CD4-positive, alpha-beta memory T cell (primary cell): ENCODE results near the gene BPIFB4. TPM values are rescaled to one million over a fixed set of nuclear protein-coding genes. Genes with fewer than 3 reads are reported as not detected.

ENCODE experiments used
- CTCF ChIA-PET: fragments of 350-600 bp; sonication (Branson Sonifier 250); formaldehyde crosslinking; loops from one replicate; lab custom pipeline; 2021; ENCODE audit warnings: inconsistent platforms; ENCODE audit not compliant: partially characterized antibody; lab: Charles Lee
- POLR2A ChIA-PET: fragments of 350-600 bp; sonication (Branson Sonifier 250); formaldehyde crosslinking; loops from one replicate; lab custom pipeline; 2021; ENCODE audit not compliant: partially characterized antibody; lab: Charles Lee
- DNase-seq, 5 donors: peaks; one replicate each; pipeline versions ENCODE4 v3.0.0 to v3.0.0-alpha.2; 2020 to 2022; ENCODE audit warnings: mixed read lengths in 1 of 5
- H3K27ac ChIP-seq: one replicate; pipeline ENCODE4 v1.7.0; 2013; ENCODE audit warnings: low read depth, low read length
- H3K27me3 ChIP-seq: 2 replicates; pipeline ENCODE4 v1.7.0; 2013; ENCODE audit warnings: mild to moderate bottlenecking, low read length, moderate library complexity; ENCODE audit not compliant: insufficient read depth
- H3K36me3 ChIP-seq: 2 replicates; pipeline ENCODE4 v1.7.0; 2013; ENCODE audit warnings: mild to moderate bottlenecking, low read length, moderate library complexity; ENCODE audit not compliant: insufficient read depth
- H3K4me1 ChIP-seq: 2 replicates; pipeline ENCODE4 v1.7.0; 2013; ENCODE audit warnings: mild to moderate bottlenecking, low read length, moderate library complexity; ENCODE audit not compliant: insufficient read depth
- H3K4me3 ChIP-seq, 2 donors: one replicate each; pipeline ENCODE4 v1.7.0; 2013; ENCODE audit warnings: low read length in 2 of 2, mild to moderate bottlenecking in 1 of 2
- H3K9me3 ChIP-seq, 2 donors: one replicate each; pipeline ENCODE4 v1.7.0; 2013; ENCODE audit warnings: low read length in 2 of 2, control low read depth in 1 of 2; ENCODE audit not compliant: control insufficient read depth in 1 of 2
- H3K27ac Mint-ChIP-seq, 7 donors: one replicate each; pipeline ENCODE4 v1.8.0; 2020 to 2021; ENCODE audit warnings: mixed read lengths in 7 of 7, mild to moderate bottlenecking in 6 of 7, inconsistent platforms in 3 of 7, moderate library complexity in 3 of 7
- H3K27me3 Mint-ChIP-seq, 2 donors: one replicate each; pipeline ENCODE4 v1.8.0; 2020 to 2021; ENCODE audit warnings: mixed read lengths in 2 of 2
- H3K36me3 Mint-ChIP-seq, 2 donors: one replicate each; pipeline ENCODE4 v1.8.0; 2020 to 2021; ENCODE audit warnings: mixed read lengths in 2 of 2, inconsistent platforms in 1 of 2, mild to moderate bottlenecking in 1 of 2
- H3K4me1 Mint-ChIP-seq, 4 donors: one replicate each; pipeline ENCODE4 v1.8.0; 2020 to 2021; ENCODE audit warnings: mixed read lengths in 4 of 4, mild to moderate bottlenecking in 1 of 4
- H3K4me3 Mint-ChIP-seq, 8 donors: one replicate each; pipeline ENCODE4 v1.8.0; 2020 to 2021; ENCODE audit warnings: mixed read lengths in 8 of 8, mild to moderate bottlenecking in 7 of 8, moderate library complexity in 6 of 8, inconsistent platforms in 3 of 8
- H3K9me3 Mint-ChIP-seq, 8 donors: one replicate each; pipeline ENCODE4 v1.8.0; 2020 to 2021; ENCODE audit warnings: mixed read lengths in 8 of 8, mild to moderate bottlenecking in 5 of 8, inconsistent platforms in 3 of 8, moderate library complexity in 1 of 8
- intact Hi-C: fragments of 100-400 bp; cut with micrococcal nuclease; formaldehyde crosslinking; loops from one replicate; pipeline ENCODE4 v1.15.1; 2023
- polyA plus RNA-seq, 2 donors: library from polyadenylated mRNA; unstranded; fragments of 300-500 nt; fragmentation: Illumina TruSeq; gene quantifications; one replicate each; pipeline ENCODE4 v1.2.3, GENCODE V29; 2021
- total RNA-seq, 2 experiments: library from RNA; stranded (reverse); gene quantifications; one replicate each; pipeline ENCODE4 v1.2.3, GENCODE V29; 2021

BPIFB4 gene
- total and polyA plus RNA-seq, 4 experiments from 2014 or later, result not detected

GRCh38 chr20:33075281-33075680, 4.2 kb upstream of the BPIFB4 start:
- CTCF ChIA-PET, result interaction anchor here (1.3 to 6.0 kb wide), 3 partner anchors 130 to 286 kb away, joined by 3 to 32 read pairs (median 4); no protein-coding TSS in a partner anchor
- Mint-ChIP-seq H3K4me3 (no peak overlapping the region), H3K36me3 (no peaks in the 10 kb centered on the region), H3K9me3 (no peaks in the 10 kb centered on the region), H3K27ac (peak overlapping the region in 1 of 7 donors; percentile 68), H3K4me1 (peaks cover 0 to 11% (median 4%) of the 10 kb centered on the region in 4 donors), H3K27me3 (no peaks in the 10 kb centered on the region)
- Histone ChIP-seq H3K36me3 (no peaks in the 10 kb centered on the region), H3K4me3 (no peak overlapping the region), H3K27me3 (no peaks in the 10 kb centered on the region), H3K4me1 (no peaks in the 10 kb centered on the region), H3K27ac (no peak overlapping the region), H3K9me3 (no peaks in the 10 kb centered on the region)
- DNase-seq, result no peak
- POLR2A ChIA-PET, result no interaction called here
- intact Hi-C loops, result no loop called here

GRCh38 chr20:33076662-33077372, 2.6 kb upstream of the BPIFB4 start:
- no peaks in the 10 kb centered on the region for H3K36me3 Mint-ChIP-seq
- H3K9me3 ChIP-seq, result no peaks in the 10 kb centered on the region
- CTCF ChIA-PET, result interaction anchor here (0.8 to 6.0 kb wide), 6 partner anchors 9 to 175 kb away, joined by 3 to 32 read pairs (median 4); no protein-coding TSS in a partner anchor
- POLR2A ChIA-PET, result interaction anchor here (0.7 kb wide), 1 partner anchor 106 kb away, joined by 3 read pairs; no protein-coding TSS in a partner anchor
- H3K27me3 ChIP-seq, result no peaks in the 10 kb centered on the region
- H3K4me1 Mint-ChIP-seq, result peaks cover 0 to 9% (median 4%) of the 10 kb centered on the region in 4 donors
- peak overlapping the region in 1 of 7 donors; percentile 62 for H3K27ac Mint-ChIP-seq
- no peak overlapping the region for H3K27ac ChIP-seq
- no peaks in the 10 kb centered on the region for H3K36me3 ChIP-seq
- H3K9me3 Mint-ChIP-seq, result no peaks in the 10 kb centered on the region
- intact Hi-C loops, result loop anchor here (1.0 kb wide), 1 partner anchor 175 kb away; no protein-coding TSS in a partner anchor
- H3K4me1 ChIP-seq, result no peaks in the 10 kb centered on the region
- no peak overlapping the region for H3K4me3 ChIP-seq
- no peak overlapping the region for H3K4me3 Mint-ChIP-seq
- peak in 4 of 5 donors; percentile 24 to 33 (median 29) for DNase-seq
- H3K27me3 Mint-ChIP-seq, result peaks cover 0 to 2% of the 10 kb centered on the region in 2 donors

- Histone ChIP-seq H3K9me3 (no peaks in the 10 kb centered on the region), H3K4me1 (no peaks in the 10 kb centered on the region), H3K27ac (no peak overlapping the region), H3K36me3 (no peaks in the 10 kb centered on the region), H3K4me3 (no peak overlapping the region), H3K27me3 (no peaks in the 10 kb centered on the region)
- Mint-ChIP-seq H3K27ac (no peak overlapping the region), H3K4me1 (peaks cover 0 to 4% (median 2%) of the 10 kb centered on the region in 4 donors), H3K36me3 (no peaks in the 10 kb centered on the region), H3K9me3 (no peaks in the 10 kb centered on the region), H3K4me3 (no peak overlapping the region), H3K27me3 (peaks cover 0 to 2% of the 10 kb centered on the region in 2 donors)
- intact Hi-C loops, result no loop called here
- DNase-seq, result no peak
- ChIA-PET POLR2A (no interaction called here), CTCF (interaction anchor here (1.5 kb wide), 1 partner anchor 180 kb away, joined by 3 read pairs; no protein-coding TSS in a partner anchor)
Observed at GRCh38 chr20:33081411-33082154, 2.1 kb downstream of the BPIFB4 start.

- Histone ChIP-seq H3K4me1 (no peaks in the 10 kb centered on the region), H3K4me3 (no peak overlapping the region), H3K27me3 (no peaks in the 10 kb centered on the region), H3K9me3 (no peaks in the 10 kb centered on the region), H3K36me3 (no peaks in the 10 kb centered on the region), H3K27ac (no peak overlapping the region)
- Mint-ChIP-seq H3K9me3 (no peaks in the 10 kb centered on the region), H3K4me1 (no peaks in the 10 kb centered on the region), H3K36me3 (no peaks in the 10 kb centered on the region), H3K27me3 (peaks cover 0 to 2% of the 10 kb centered on the region in 2 donors), H3K27ac (no peak overlapping the region), H3K4me3 (no peak overlapping the region)
- POLR2A ChIA-PET, result interaction anchor here (0.7 kb wide), 1 partner anchor 172 kb away, joined by 3 read pairs; no protein-coding TSS in a partner anchor
- no peak for DNase-seq
- intact Hi-C loops, result no loop called here
- CTCF ChIA-PET, result interaction anchor here (1.5 kb wide), 1 partner anchor 181 kb away, joined by 3 read pairs; no protein-coding TSS in a partner anchor
Observed at GRCh38 chr20:33082546-33082945, 3.1 kb downstream of the BPIFB4 start.

GRCh38 chr20:33083544-33084340, 4.3 kb downstream of the BPIFB4 start:
- H3K27ac Mint-ChIP-seq, result no peak overlapping the region
- H3K9me3 ChIP-seq, result no peaks in the 10 kb centered on the region
- DNase-seq, result no peak
- H3K4me3 Mint-ChIP-seq, result no peak overlapping the region
- POLR2A ChIA-PET, result no interaction called here
- peaks cover 0 to 2% of the 10 kb centered on the region in 2 donors for H3K27me3 Mint-ChIP-seq
- intact Hi-C loops, result no loop called here
- no peak overlapping the region for H3K27ac ChIP-seq
- CTCF ChIA-PET, result no interaction called here
- H3K9me3 Mint-ChIP-seq, result no peaks in the 10 kb centered on the region
- no peaks in the 10 kb centered on the region for H3K4me1 Mint-ChIP-seq
- H3K27me3 ChIP-seq, result no peaks in the 10 kb centered on the region
- no peaks in the 10 kb centered on the region for H3K4me1 ChIP-seq
- H3K36me3 Mint-ChIP-seq, result no peaks in the 10 kb centered on the region
- H3K4me3 ChIP-seq, result no peak overlapping the region
- no peaks in the 10 kb centered on the region for H3K36me3 ChIP-seq

- no peaks in the 10 kb centered on the region for H3K36me3 Mint-ChIP-seq
- no peaks in the 10 kb centered on the region for H3K9me3 ChIP-seq
- H3K27me3 Mint-ChIP-seq, result peaks cover 0 to 2% of the 10 kb centered on the region in 2 donors
- H3K27ac Mint-ChIP-seq, result no peak overlapping the region
- no peak overlapping the region for H3K27ac ChIP-seq
- H3K27me3 ChIP-seq, result no peaks in the 10 kb centered on the region
- POLR2A ChIA-PET, result no interaction called here
- intact Hi-C loops, result no loop called here
- no peaks in the 10 kb centered on the region for H3K4me1 ChIP-seq
- CTCF ChIA-PET, result no interaction called here
- H3K9me3 Mint-ChIP-seq, result no peaks in the 10 kb centered on the region
- H3K4me3 ChIP-seq, result no peak overlapping the region
- no peak overlapping the region for H3K4me3 Mint-ChIP-seq
- H3K4me1 Mint-ChIP-seq, result no peaks in the 10 kb centered on the region
- H3K36me3 ChIP-seq, result no peaks in the 10 kb centered on the region
- no peak for DNase-seq
Observed at GRCh38 chr20:33084722-33085121, 5.3 kb downstream of the BPIFB4 start.
